HepG2 (cell line): ENCODE data around the gene PACSIN1. TPM values are rescaled to one million over a fixed set of nuclear protein-coding genes. Genes with fewer than 3 reads are reported as not detected.

Experiments
- ATAC-seq: fragments of 200-7000 bp; cut with Tn5 transposase; 3 replicates; pipeline ENCODE4 v1.9.1; 2020; ENCODE audit warnings: mild to moderate bottlenecking, moderate library complexity
- BruUV-seq: library from RNA; stranded (reverse); fragments of 400-500 nt; replicated peaks from 2 replicates; lab custom pipeline; 2021; lab: Mats Ljungman, UMichigan
- CTCF ChIA-PET: fragments of 300-600 bp; formaldehyde crosslinking; extraction: SDS; loops from one replicate; lab custom pipeline; 2021; ENCODE audit warnings: low total read pairs, inconsistent platforms, low intra/inter-chr PET ratio; lab: Yijun Ruan, JAX
- POLR2A ChIA-PET: fragments of 350-600 bp; sonication (Branson Sonifier 250); formaldehyde crosslinking; loops from one replicate; lab custom pipeline; 2020; ENCODE audit warnings: antibody characterized with exemption, inconsistent platforms; lab: Yijun Ruan, JAX
- DNase-seq: peaks from one replicate; pipeline ENCODE4 v3.0.0-alpha.2; 2015; ENCODE audit warnings: low spot score
- FAIRE-seq: peaks from 3 replicates; lab custom pipeline; 2011; peaks lifted over from hg19 to GRCh38; lab: Jason Lieb, UNC
- H2AFZ ChIP-seq: one replicate; pipeline ENCODE4 v1.6.1; 2011; ENCODE audit warnings: low read length, inconsistent platforms
- H3K27ac ChIP-seq: fragments of 300-600 bp; 3 replicates; pipeline ENCODE4 v1.8.0; 2011; ENCODE audit warnings: mixed run types, mild to moderate bottlenecking, mixed read lengths, low read length, inconsistent platforms; ENCODE audit not compliant: insufficient read depth; ENCODE audit errors: extremely low read length
- H3K27me3 ChIP-seq, 2 experiments: fragments of 200-600 bp in 1 of 2; 2 replicates in 1 of 2; 3 replicates in 1 of 2; pipeline versions ENCODE4 v1.6.0 to v1.8.0; 2011; ENCODE audit warnings: low read length in 2 of 2, mild to moderate bottlenecking in 2 of 2, moderate library complexity in 2 of 2, inconsistent platforms in 1 of 2; ENCODE audit not compliant: insufficient read depth in 2 of 2, control insufficient read depth in 1 of 2
- H3K36me3 ChIP-seq, 2 experiments: fragments of 200-600 bp in 1 of 2; replicated peaks in 1 of 2; 2 replicates in 1 of 2; 3 replicates in 1 of 2; pipeline versions ENCODE4 v1.5.1 to v1.8.0; 2011; ENCODE audit warnings: low read length in 2 of 2, inconsistent platforms in 1 of 2; ENCODE audit not compliant: insufficient read depth in 2 of 2, control insufficient read depth in 1 of 2
- H3K4me1 ChIP-seq: 2 replicates; pipeline ENCODE4 v1.5.1; 2012; ENCODE audit warnings: low read length, inconsistent platforms; ENCODE audit not compliant: insufficient read depth
- H3K4me2 ChIP-seq: 2 replicates; pipeline ENCODE4 v1.6.0; 2011; ENCODE audit warnings: low read depth, low read length, inconsistent platforms
- H3K4me3 ChIP-seq, 3 experiments: fragments of 200-600 bp in 1 of 3; sonication (generic), shearing (Covaris generic) in 1 of 3; replicated peaks in 1 of 3; 2 replicates each; pipeline ENCODE4 v1.5.1; 2011 to 2016; ENCODE audit warnings: low read length in 3 of 3, inconsistent platforms in 2 of 3, low read depth in 2 of 3, mild to moderate bottlenecking in 2 of 3, control low read depth in 1 of 3, mixed read lengths in 1 of 3; ENCODE audit not compliant: insufficient read depth in 1 of 3
- H3K79me2 ChIP-seq: one replicate; pipeline ENCODE4 v1.6.1; 2011; ENCODE audit warnings: low read length, inconsistent platforms; ENCODE audit not compliant: insufficient read depth
- H3K9ac ChIP-seq: 2 replicates; pipeline ENCODE4 v1.6.0; 2011; ENCODE audit warnings: mild to moderate bottlenecking, low read depth, low read length, inconsistent platforms; ENCODE audit not compliant: insufficient read depth
- H3K9me3 ChIP-seq: 2 replicates; pipeline ENCODE4 v1.5.1; 2012; ENCODE audit warnings: mild to moderate bottlenecking, low read length
- H4K20me1 ChIP-seq: 2 replicates; pipeline ENCODE4 v1.6.0; 2011; ENCODE audit warnings: inconsistent platforms, mild to moderate bottlenecking, low read length, moderate library complexity; ENCODE audit not compliant: insufficient read depth
- CREB3 ChIP-seq: sonication (generic); formaldehyde crosslinking; IDR thresholded peaks from 2 replicates; pipeline ENCODE4 v1.5.0; 2020; ENCODE audit warnings: missing genetic modification reagents
- ETV6 ChIP-seq: sonication (generic); formaldehyde crosslinking; conservative IDR thresholded peaks from 2 replicates; pipeline ENCODE4 v1.4.0; 2020; ENCODE audit warnings: missing genetic modification reagents
- HOXA3 ChIP-seq: sonication (generic); formaldehyde crosslinking; IDR thresholded peaks from 2 replicates; pipeline ENCODE4 v1.5.0; 2020; ENCODE audit warnings: missing genetic modification reagents
- PATZ1 ChIP-seq: sonication (generic); formaldehyde crosslinking; IDR thresholded peaks from 2 replicates; pipeline ENCODE4 v1.4.0; 2020; ENCODE audit warnings: missing genetic modification reagents
- PBX2 ChIP-seq: IDR thresholded peaks from 2 replicates; pipeline ENCODE4 v1.6.1; 2016; ENCODE audit warnings: control low read depth
- PRDM15 ChIP-seq: sonication (generic); formaldehyde crosslinking; IDR thresholded peaks from 2 replicates; pipeline ENCODE4 v1.4.0; 2020; ENCODE audit warnings: missing genetic modification reagents
- SMAD9 ChIP-seq: sonication (generic); formaldehyde crosslinking; IDR thresholded peaks from 2 replicates; pipeline ENCODE4 v1.5.1; 2020; ENCODE audit warnings: mild to moderate bottlenecking, missing genetic modification reagents
- TFDP1 ChIP-seq: IDR thresholded peaks from 2 replicates; pipeline ENCODE4 v1.6.1; 2016; ENCODE audit warnings: missing compliant biosample characterization, missing genetic modification reagents, borderline replicate concordance
- ZC3H4 ChIP-seq: sonication (generic); formaldehyde crosslinking; IDR thresholded peaks from 2 replicates; pipeline ENCODE4 v1.4.0; 2020; ENCODE audit warnings: missing genetic modification reagents, borderline replicate concordance
- ZNF124 ChIP-seq: sonication (generic); formaldehyde crosslinking; IDR thresholded peaks from 2 replicates; pipeline ENCODE4 v1.4.0; 2020; ENCODE audit warnings: missing genetic modification reagents
- ZNF543 ChIP-seq: sonication (generic); formaldehyde crosslinking; IDR thresholded peaks from 2 replicates; pipeline ENCODE4 v1.4.0; 2020; ENCODE audit warnings: mild to moderate bottlenecking, missing genetic modification reagents
- WGBS: methylation state at CpG from one replicate; pipeline ENCODE4 v1.1.6; 2017; ENCODE audit warnings: low lambda C conversion rate; 5-methylcytosine and 5-hydroxymethylcytosine counted together
- in situ Hi-C: cut with HindIII; loops from 2 replicates; pipeline ENCODE4 v1.10.0; 2017; ENCODE audit warnings: low pct_unique_long_range_greater_than_20kb; ENCODE audit not compliant: extremely low pct_ligation_motif_present
- intact Hi-C: fragments of 100-400 bp; cut with micrococcal nuclease; formaldehyde crosslinking; loops from one replicate; pipeline ENCODE4 v1.10.0; 2022; ENCODE audit not compliant: unreplicated experiment
- polyA plus RNA-seq, 8 experiments: library from polyadenylated mRNA; depleted of rRNA in 3 of 8; stranded (reverse) in 7 of 8; unstranded in 1 of 8; fragments of >200 nt; fragmentation: Illumina TruSeq in 4 of 8; extraction: Trizol in 4 of 8; gene quantifications; 2 replicates each; pipeline versions ENCODE4 v1.2.1 to v1.2.3, GENCODE V29; 2011 to 2016; ENCODE audit warnings: low read depth in 4 of 8, missing spikeins in 1 of 8, mixed read lengths in 1 of 8; ENCODE audit not compliant: insufficient read depth in 1 of 8
- total RNA-seq, 5 experiments: library from RNA; depleted of rRNA; stranded (reverse); fragments of >200 nt; fragmentation: Illumina TruSeq; extraction: Trizol; gene quantifications; 2 replicates each; pipeline ENCODE4 v1.2.3, GENCODE V29; 2016; ENCODE audit warnings: low read depth in 1 of 5

The PACSIN1 gene
- total and polyA plus RNA-seq, 2 of the 13 experiments (the other 11 are each of a cell fraction or from before 2014, with no cell fraction given): not detected

GRCh38 chr6:34558172-34558714 is 92.4 kb downstream of the PACSIN1 start:
- H2AFZ ChIP-seq: no peak overlapping the region
- intact Hi-C loops (no loop called here), in situ Hi-C loops (no loop called here)
- ChIA-PET CTCF (no interaction called here), POLR2A (no interaction called here)
- TF ChIP-seq PBX2 (CRISPR knock-in tag): no peak
- no peak for TF ChIP-seq SMAD9 (CRISPR knock-in tag)
- TF ChIP-seq ETV6 (CRISPR knock-in tag): no peak
- no peak for TF ChIP-seq ZNF124
- no peak for TF ChIP-seq TFDP1 (CRISPR knock-in tag)
- TF ChIP-seq CREB3: no peak
- no peak for TF ChIP-seq PRDM15 (CRISPR knock-in tag)
- TF ChIP-seq ZC3H4 (CRISPR knock-in tag): no peak
- no peak for TF ChIP-seq ZNF543 (CRISPR knock-in tag)
- TF ChIP-seq HOXA3 (CRISPR knock-in tag): no peak
- TF ChIP-seq PATZ1 (CRISPR knock-in tag): no peak
- DNase-seq (no peak), FAIRE-seq (no peak), ATAC-seq (no peak)
- H3K4me1 ChIP-seq: peaks cover 45% of the 10 kb centered on the region
- 36% methylated on average over 4 of the region's 4 CpGs for WGBS
- no peak overlapping the region for H3K27ac ChIP-seq
- H3K9ac ChIP-seq: no peak overlapping the region
- H3K36me3 ChIP-seq: no peaks in the 10 kb centered on the region
- H3K27me3 ChIP-seq: peaks cover 16 to 65% of the 10 kb centered on the region in 2 experiments
- no TSS peak for BruUV-seq
- no peaks in the 10 kb centered on the region for H4K20me1 ChIP-seq
- no peaks in the 10 kb centered on the region for H3K79me2 ChIP-seq
- no peaks in the 10 kb centered on the region for H3K9me3 ChIP-seq
- H3K4me3 ChIP-seq: no peak overlapping the region
- H3K4me2 ChIP-seq: no peak overlapping the region
